OCI-LY3 (cell line): ENCODE results near the gene IL13RA2.

ENCODE experiments used
- H2AFZ ChIP-seq: fragments of 200-600, 300-600 bp; shearing (Covaris generic); 2 replicates; pipeline ENCODE4 v1.6.0; 2014; ENCODE audit warnings: antibody characterized with exemption, low read depth, low read length
- H3K27ac ChIP-seq: fragments of 200-600, 300-600 bp; sonication (generic); 2 replicates; pipeline ENCODE4 v1.5.1; 2014; ENCODE audit warnings: mild to moderate bottlenecking, low read length, moderate library complexity, mixed read lengths
- H3K27me3 ChIP-seq: fragments of 200-600, 300-600 bp; sonication (generic); 2 replicates; pipeline ENCODE4 v1.6.1; 2014; ENCODE audit warnings: low read depth, low read length, mixed read lengths
- H3K36me3 ChIP-seq: fragments of 200-600, 300-600 bp; sonication (generic); replicated peaks from 2 replicates; pipeline ENCODE3; 2014; ENCODE audit warnings: low read depth, low read length, mixed read lengths
- H3K4me1 ChIP-seq: fragments of 300-600, 200-600 bp; sonication (generic); 2 replicates; pipeline ENCODE4 v1.6.1; 2014; ENCODE audit warnings: low read length, mixed read lengths
- H3K4me2 ChIP-seq: fragments of 200-600, 300-600 bp; sonication (generic); 2 replicates; pipeline ENCODE4 v1.6.1; 2014; ENCODE audit warnings: low read length, mixed read lengths
- H3K4me3 ChIP-seq: fragments of 300-600, 200-600 bp; sonication (generic); 2 replicates; pipeline ENCODE4 v1.5.1; 2014; ENCODE audit warnings: antibody characterized with exemption, mild to moderate bottlenecking, low read length, moderate library complexity
- H3K79me2 ChIP-seq: fragments of 300-600, 200-600 bp; shearing (Covaris generic); 2 replicates; pipeline ENCODE4 v1.6.1; 2014; ENCODE audit warnings: mild to moderate bottlenecking, low read length, mixed read lengths
- H3K9ac ChIP-seq: fragments of 300-600, 200-600 bp; shearing (Covaris generic); 2 replicates; pipeline ENCODE4 v1.6.0; 2014; ENCODE audit warnings: mild to moderate bottlenecking, low read length, moderate library complexity
- H3K9me3 ChIP-seq: fragments of 200-600, 300-600 bp; shearing (Covaris generic); 2 replicates; pipeline ENCODE4 v1.6.1; 2014; ENCODE audit warnings: low read length, mixed read lengths; ENCODE audit not compliant: insufficient read depth
- H4K20me1 ChIP-seq: fragments of 200-600, 300-600 bp; sonication (generic); 2 replicates; pipeline ENCODE4 v1.6.1; 2016; ENCODE audit warnings: low read length, mixed read lengths; ENCODE audit not compliant: insufficient read depth
- CTCF ChIP-seq: fragments of 200-600, 300-600 bp; sonication (generic); IDR thresholded peaks from 2 replicates; pipeline ENCODE4 v1.5.1; 2014; ENCODE audit warnings: antibody characterized with exemption, low read length, low read depth
- EZH2phosphoT487 ChIP-seq: fragments of 200-600 bp; shearing (Covaris generic); IDR thresholded peaks from 2 replicates; pipeline ENCODE4 v1.6.1; 2018; ENCODE audit warnings: antibody characterized with exemption, mixed run types, low read depth

IL13RA2 gene

GRCh38 chrX:115021121-115021520, 3.7 kb upstream of the IL13RA2 start:
- Histone ChIP-seq H4K20me1 (no peaks in the 10 kb centered on the region), H3K4me2 (no peak overlapping the region), H3K4me1 (no peaks in the 10 kb centered on the region), H3K27ac (no peak overlapping the region), H2AFZ (no peak overlapping the region), H3K4me3 (no peak overlapping the region), H3K36me3 (no peaks in the 10 kb centered on the region), H3K9ac (no peak overlapping the region), H3K79me2 (no peaks in the 10 kb centered on the region), H3K9me3 (no peaks in the 10 kb centered on the region), H3K27me3 (no peaks in the 10 kb centered on the region)
- no peak for TF ChIP-seq CTCF
- no peak for TF ChIP-seq EZH2phosphoT487

GRCh38 chrX:115018944-115019343, 1.5 kb upstream of the IL13RA2 start:
- H3K4me3 ChIP-seq, result no peak overlapping the region
- H3K27ac ChIP-seq, result no peak overlapping the region
- H3K79me2 ChIP-seq, result no peaks in the 10 kb centered on the region
- no peak overlapping the region for H2AFZ ChIP-seq
- no peaks in the 10 kb centered on the region for H3K9me3 ChIP-seq
- H3K36me3 ChIP-seq, result no peaks in the 10 kb centered on the region
- no peaks in the 10 kb centered on the region for H4K20me1 ChIP-seq
- TF ChIP-seq EZH2phosphoT487 (no peak), CTCF (no peak)
- H3K4me2 ChIP-seq, result no peak overlapping the region
- H3K27me3 ChIP-seq, result no peaks in the 10 kb centered on the region
- no peak overlapping the region for H3K9ac ChIP-seq
- H3K4me1 ChIP-seq, result no peaks in the 10 kb centered on the region

GRCh38 chrX:115018040-115018647, 728 bp upstream of the IL13RA2 start:
- Histone ChIP-seq H3K36me3 (no peaks in the 10 kb centered on the region), H3K4me2 (no peak overlapping the region), H3K79me2 (no peaks in the 10 kb centered on the region), H3K4me3 (no peak overlapping the region), H3K9ac (no peak overlapping the region), H3K9me3 (no peaks in the 10 kb centered on the region), H3K27ac (no peak overlapping the region), H4K20me1 (no peaks in the 10 kb centered on the region), H2AFZ (no peak overlapping the region), H3K27me3 (no peaks in the 10 kb centered on the region), H3K4me1 (no peaks in the 10 kb centered on the region)
- no peak for TF ChIP-seq EZH2phosphoT487
- TF ChIP-seq CTCF, result peak; percentile 22; the same call in 1 of the 2 replicates

- H4K20me1 ChIP-seq, result no peaks in the 10 kb centered on the region
- no peaks in the 10 kb centered on the region for H3K9me3 ChIP-seq
- H2AFZ ChIP-seq, result no peak overlapping the region
- no peak overlapping the region for H3K27ac ChIP-seq
- no peak overlapping the region for H3K4me2 ChIP-seq
- no peak for TF ChIP-seq EZH2phosphoT487
- TF ChIP-seq CTCF, result no peak
- no peak overlapping the region for H3K4me3 ChIP-seq
- H3K9ac ChIP-seq, result no peak overlapping the region
- no peaks in the 10 kb centered on the region for H3K4me1 ChIP-seq
- no peaks in the 10 kb centered on the region for H3K27me3 ChIP-seq
- H3K36me3 ChIP-seq, result no peaks in the 10 kb centered on the region
- no peaks in the 10 kb centered on the region for H3K79me2 ChIP-seq
These were observed 3.7 kb downstream of the IL13RA2 start for GRCh38 chrX:115013705-115014104.
